Fibroblast of lung (primary cell): ENCODE data around the gene GTPBP2.

ENCODE experiments used
- CTCF ChIP-seq, 2 donors: IDR thresholded peaks in 1 of 2; conservative IDR thresholded peaks in 1 of 2; 1 replicate in 1 of 2; 2 replicates in 1 of 2; pipeline ENCODE4 v1.5.1; 2011 to 2012; ENCODE audit warnings: low read length in 2 of 2, control low read depth in 1 of 2, inconsistent platforms in 1 of 2, low read depth in 1 of 2, mild to moderate bottlenecking in 1 of 2
- EZH2 ChIP-seq: IDR thresholded peaks from 2 replicates; pipeline ENCODE4 v1.5.1; 2012; ENCODE audit warnings: low read length, control low read depth, mild to moderate bottlenecking; ENCODE audit errors: missing control alignments

GRCh38 chr6:43584892-43585570 is 44.0 kb downstream of the GTPBP2 start:
- TF ChIP-seq CTCF (conservative IDR thresholded peaks at IDR 0.05 in 1 of 2, IDR thresholded peaks at IDR 0.05 in 1 of 2; ENCODE audit: low read depth in 1 of 2, low read length in 2 of 2) = no peak
- no peak for TF ChIP-seq EZH2
